H1 (cell line): ENCODE results near the gene ZNF532. TPM values are rescaled to one million over a fixed set of nuclear protein-coding genes. Genes with fewer than 3 reads are reported as not detected.

Experiments used
- CHD2 ChIP-seq: IDR thresholded peaks from 2 replicates; pipeline ENCODE4 v1.6.1; 2012; ENCODE audit warnings: low read length, improper control_type of control experiment
- polyA plus RNA-seq, 7 experiments: library from polyadenylated mRNA; depleted of rRNA in 3 of 7; stranded (reverse) in 5 of 7; unstranded in 2 of 7; fragments of >200 nt in 5 of 7; fragments of 200-250 nt in 2 of 7; gene quantifications; 1 replicate in 5 of 7; 2 replicates in 1 of 7; 4 replicates in 1 of 7; pipeline versions ENCODE4 v1.2.1 to v1.2.3, GENCODE V29; 2011 to 2013; ENCODE audit warnings: missing spikeins in 2 of 7, mixed read lengths in 2 of 7
- total RNA-seq: library from RNA; stranded (reverse); fragmentation: NEBNext Ultra II Directional; extraction: Animal tissue kit (Norgen Biotek cat#: 25700); gene quantifications from 2 replicates; pipeline ENCODE4 v1.2.1, GENCODE V29; 2021

Gene ZNF532
- total and polyA plus RNA-seq, 2 of the 8 experiments (the other 6 are each of a cell fraction or from before 2014, with no cell fraction given) = 143 to 240 TPM

DNA sequence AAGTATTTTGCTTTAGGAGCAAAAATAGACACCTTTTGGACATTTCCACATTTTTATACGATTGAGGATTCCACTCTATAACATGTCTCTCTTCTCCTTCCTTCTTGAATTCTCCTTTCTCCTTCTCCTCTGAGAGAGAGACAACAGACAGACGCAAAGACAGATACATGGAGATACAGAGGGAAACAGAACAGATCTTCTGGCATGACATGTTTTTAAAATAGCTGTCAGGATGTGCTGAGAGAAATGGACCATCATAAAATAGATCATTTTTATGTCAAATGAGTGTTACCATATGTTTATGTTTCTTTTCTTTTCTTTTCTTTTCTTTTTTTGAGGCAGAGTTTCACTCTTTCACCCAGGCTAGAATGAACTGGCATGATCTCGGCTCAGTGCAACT is 44.4 kb upstream of the ZNF532 start (continued):
- TF ChIP-seq CHD2 = no peak
